Neuron (in vitro differentiated cells): ENCODE results near the gene S100A14.
"Not testable (repeated sequence)": the region's sequence is repeated elsewhere in the genome, so short reads cannot be mapped to it uniquely, and the experiment has no call there.

Experiments
- H2AFZ ChIP-seq: one replicate; pipeline ENCODE4 v1.6.1; 2013; ENCODE audit warnings: low read depth, mild to moderate bottlenecking, inconsistent platforms, low read length, moderate library complexity
- H3K27me3 ChIP-seq: one replicate; pipeline ENCODE4 v1.6.1; 2013; ENCODE audit warnings: low read length; ENCODE audit not compliant: insufficient read depth
- H3K36me3 ChIP-seq: one replicate; pipeline ENCODE4 v1.6.1; 2013; ENCODE audit warnings: low read length; ENCODE audit not compliant: insufficient read depth
- H3K4me1 ChIP-seq: one replicate; pipeline ENCODE4 v1.6.1; 2013; ENCODE audit warnings: low read length; ENCODE audit not compliant: insufficient read depth
- H3K4me3 ChIP-seq: 2 replicates; pipeline ENCODE4 v1.5.1; 2013; ENCODE audit warnings: mild to moderate bottlenecking, low read length, moderate library complexity
- H3K9me3 ChIP-seq: one replicate; pipeline ENCODE4 v1.6.1; 2013; ENCODE audit warnings: low read length

S100A14 gene

DNA sequence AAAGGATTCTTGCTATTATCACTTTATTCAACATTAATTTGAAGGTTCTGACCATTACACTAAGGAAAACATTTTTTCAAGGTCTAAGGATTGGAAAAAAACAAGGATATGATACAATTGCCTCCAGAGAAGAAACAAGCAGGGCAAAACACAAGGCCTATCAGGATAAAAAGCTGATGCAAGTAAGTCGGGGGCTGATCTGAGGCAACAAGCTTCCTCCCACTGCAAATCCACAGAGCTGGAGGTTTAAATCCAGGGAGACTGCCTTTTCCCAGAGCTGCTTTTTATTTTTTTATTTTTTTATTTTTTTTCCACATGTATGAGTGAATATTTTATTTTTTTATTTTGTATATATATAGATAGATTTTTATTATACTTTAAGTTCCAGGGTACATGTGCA is 31.1 kb downstream of the S100A14 start:
- Histone ChIP-seq H2AFZ (no peak overlapping the region), H3K27me3 (no peaks in the 10 kb centered on the region), H3K9me3 (no peaks in the 10 kb centered on the region), H3K36me3 (no peaks in the 10 kb centered on the region), H3K4me1 (peaks cover 13% of the 10 kb centered on the region), H3K4me3 (no peak overlapping the region)

DNA sequence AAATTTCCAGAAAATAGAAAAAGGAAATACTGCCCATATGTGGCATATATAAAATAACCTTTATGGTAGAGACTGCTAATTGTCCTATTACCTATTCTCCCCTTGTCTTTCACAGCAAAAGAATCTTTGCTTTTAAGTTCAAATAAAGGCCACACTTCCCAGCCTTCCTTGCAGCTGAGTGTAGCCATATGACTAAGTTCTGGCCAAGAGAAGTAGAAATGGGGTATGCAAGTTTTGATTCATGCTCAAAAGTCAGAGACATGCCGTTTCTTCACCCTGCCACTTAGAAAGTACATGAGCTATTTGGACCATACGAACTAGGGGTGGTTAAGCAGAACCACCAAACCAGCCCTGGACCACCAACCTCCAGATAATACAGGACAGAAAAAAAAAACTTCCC is 32.1 kb downstream of the S100A14 start:
- Histone ChIP-seq H2AFZ (no peak overlapping the region), H3K9me3 (no peaks in the 10 kb centered on the region), H3K4me1 (peaks cover 16% of the 10 kb centered on the region), H3K4me3 (no peak overlapping the region), H3K36me3 (no peaks in the 10 kb centered on the region), H3K27me3 (no peaks in the 10 kb centered on the region)

DNA sequence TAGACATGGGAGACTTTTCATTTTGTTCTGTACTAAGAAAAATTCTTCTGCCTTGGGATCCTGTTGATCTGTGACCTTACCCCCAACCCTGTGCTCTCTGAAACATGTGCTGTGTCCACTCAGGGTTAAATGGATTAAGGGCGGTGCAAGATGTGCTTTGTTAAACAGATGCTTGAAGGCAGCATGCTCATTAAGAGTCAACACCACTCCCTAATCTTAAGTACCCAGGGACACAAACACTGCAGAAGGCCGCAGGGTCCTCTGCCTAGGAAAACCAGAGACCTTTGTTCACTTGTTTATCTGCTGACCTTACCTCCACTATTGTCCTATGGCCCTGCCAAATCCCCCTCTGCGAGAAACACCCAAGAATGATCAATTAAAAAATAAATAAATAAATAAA is 32.6 kb downstream of the S100A14 start:
- not testable (repeated sequence) for H3K9me3 ChIP-seq

DNA sequence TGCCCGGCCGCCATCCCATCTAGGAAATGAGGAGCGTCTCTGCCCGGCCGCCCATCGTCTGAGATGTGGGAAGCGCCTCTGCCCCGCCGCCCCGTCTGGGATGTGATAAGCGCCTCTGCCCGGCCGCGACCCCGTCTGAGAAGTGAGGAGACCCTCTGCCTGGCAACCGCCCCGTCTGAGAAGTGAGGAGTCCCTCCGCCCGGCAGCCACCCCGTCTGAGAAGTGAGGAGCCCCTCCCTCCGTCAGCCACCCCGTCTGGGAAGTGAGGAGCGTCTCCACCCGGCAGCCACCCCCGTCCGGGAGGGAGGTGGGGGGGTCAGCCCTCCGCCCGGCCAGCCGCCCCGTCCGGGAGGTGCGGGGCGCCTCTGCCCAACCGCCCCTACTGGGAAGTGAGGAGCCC is 33.3 kb downstream of the S100A14 start:
- not testable (repeated sequence) for H3K4me3 ChIP-seq, H3K36me3 ChIP-seq, H3K9me3 ChIP-seq, H3K27me3 ChIP-seq, H2AFZ ChIP-seq
- H3K4me1 ChIP-seq: peaks cover 27% of the 10 kb centered on the region

More for the DNA sequence above, 32.6 kb downstream of the S100A14 start:
- H3K4me3 ChIP-seq, H3K27me3 ChIP-seq, H2AFZ ChIP-seq, H3K36me3 ChIP-seq: not testable (repeated sequence)
- peaks cover 20% of the 10 kb centered on the region for H3K4me1 ChIP-seq

DNA sequence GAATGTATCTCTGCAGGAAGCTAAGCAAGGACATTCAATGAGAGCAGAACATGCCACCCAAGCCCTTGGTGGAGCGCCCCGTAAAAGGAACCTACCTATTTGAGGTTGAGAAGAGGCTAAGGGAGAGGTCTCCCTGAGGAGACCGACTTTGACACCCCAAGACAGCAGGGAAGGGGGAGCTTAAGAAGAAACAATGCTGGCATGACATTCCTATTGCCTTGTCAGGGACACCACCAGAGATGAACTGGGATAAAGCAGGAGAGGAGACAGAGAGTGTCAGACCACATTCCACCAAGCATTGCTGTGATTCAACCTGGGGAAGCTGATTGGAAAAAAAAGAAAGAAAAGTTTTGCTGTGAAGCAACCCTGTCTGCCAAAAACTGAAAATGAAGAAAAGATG is 37.2 kb downstream of the S100A14 start:
- Histone ChIP-seq H2AFZ (no peak overlapping the region), H3K9me3 (no peaks in the 10 kb centered on the region), H3K4me1 (peaks cover 19% of the 10 kb centered on the region), H3K36me3 (no peaks in the 10 kb centered on the region), H3K27me3 (no peaks in the 10 kb centered on the region), H3K4me3 (no peak overlapping the region)

DNA sequence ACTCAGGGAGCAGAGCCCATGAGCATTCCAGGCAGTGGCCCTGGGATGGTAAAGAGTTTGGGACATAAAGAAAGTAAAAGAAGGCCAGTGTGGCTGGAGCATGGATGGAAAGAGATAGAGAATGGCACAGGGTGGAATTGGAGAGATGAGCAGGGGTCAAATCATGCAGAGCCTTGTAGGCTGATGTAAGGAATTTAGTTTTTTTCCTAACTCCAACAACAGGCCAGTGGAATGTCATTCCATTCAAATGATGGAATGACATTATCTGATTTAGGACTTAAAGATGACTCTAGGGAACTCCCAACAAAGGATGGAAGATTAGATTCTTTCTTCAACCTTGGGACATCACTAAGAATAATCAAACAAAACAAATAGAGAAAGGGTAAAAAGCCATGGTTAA is 37.6 kb downstream of the S100A14 start:
- no peaks in the 10 kb centered on the region for H3K36me3 ChIP-seq
- H3K9me3 ChIP-seq: no peaks in the 10 kb centered on the region
- H3K4me1 ChIP-seq: peaks cover 17% of the 10 kb centered on the region
- no peaks in the 10 kb centered on the region for H3K27me3 ChIP-seq
- no peak overlapping the region for H2AFZ ChIP-seq
- H3K4me3 ChIP-seq: no peak overlapping the region

DNA sequence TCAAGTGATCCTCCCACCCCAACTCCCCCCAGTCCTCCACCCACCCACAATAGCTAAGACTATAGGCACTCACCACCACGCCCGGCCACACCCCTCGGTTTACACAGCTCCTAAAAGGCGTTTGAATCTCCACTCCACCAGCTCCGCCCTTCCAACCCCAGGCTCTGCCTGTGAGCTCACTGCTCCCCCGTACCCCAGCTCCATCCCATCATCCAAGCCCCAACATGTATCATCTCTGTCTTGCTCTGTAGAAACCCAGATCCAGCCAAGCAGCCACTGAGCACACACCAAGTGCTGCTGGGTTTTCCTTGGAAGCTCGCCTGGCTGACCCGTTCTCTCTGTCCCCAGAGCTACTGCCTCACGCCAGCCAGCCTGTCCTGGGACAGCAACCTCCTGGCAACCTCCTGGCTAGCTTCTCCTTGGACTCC is 38.5 kb downstream of the S100A14 start:
- Histone ChIP-seq H3K36me3 (no peaks in the 10 kb centered on the region), H2AFZ (no peak overlapping the region), H3K27me3 (no peaks in the 10 kb centered on the region), H3K4me3 (no peak overlapping the region), H3K9me3 (no peaks in the 10 kb centered on the region), H3K4me1 (peaks cover 20% of the 10 kb centered on the region)

DNA sequence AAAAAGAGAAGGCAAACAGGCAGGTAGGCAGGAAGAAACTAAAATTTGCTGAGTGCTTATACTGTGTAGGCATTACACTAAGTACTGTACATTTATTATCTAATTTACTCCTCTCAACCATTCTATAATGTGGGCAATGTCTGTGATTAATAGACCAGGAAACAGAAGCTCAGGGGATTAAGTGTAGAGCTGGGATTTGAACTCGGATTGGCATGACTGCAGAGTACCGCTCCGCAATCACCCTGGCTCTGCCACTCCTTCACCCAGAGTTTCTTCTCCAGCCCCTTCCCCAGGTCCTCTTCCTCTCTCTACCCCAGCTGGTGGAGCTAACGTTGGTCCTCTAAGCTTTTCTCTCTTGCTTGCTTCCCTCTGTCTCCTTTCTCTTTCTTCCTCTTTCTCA is 39.0 kb downstream of the S100A14 start:
- peaks cover 20% of the 10 kb centered on the region for H3K4me1 ChIP-seq
- H3K4me3 ChIP-seq: no peak overlapping the region
- H3K36me3 ChIP-seq: no peaks in the 10 kb centered on the region

DNA sequence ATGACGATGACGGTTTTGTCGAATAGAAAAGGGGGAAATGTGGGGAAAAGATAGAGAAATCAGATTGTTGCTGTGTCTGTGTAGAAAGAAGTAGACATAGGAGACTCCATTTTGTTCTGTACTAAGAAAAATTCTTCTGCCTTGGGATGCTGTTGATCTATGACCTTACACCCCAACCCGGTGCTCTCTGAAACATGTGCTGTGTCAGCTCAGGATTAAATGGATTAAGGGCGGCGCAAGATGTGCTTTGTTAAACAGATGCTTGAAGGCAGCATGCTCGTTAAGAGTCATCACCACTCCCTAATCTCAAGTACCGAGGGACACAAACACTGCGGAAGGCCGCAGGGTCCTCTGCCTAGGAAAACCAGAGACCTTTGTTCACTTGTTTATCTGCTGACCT is 40.6 kb downstream of the S100A14 start:
- H3K36me3 ChIP-seq, H3K4me3 ChIP-seq, H3K27me3 ChIP-seq, H3K9me3 ChIP-seq, H2AFZ ChIP-seq: not testable (repeated sequence)
- H3K4me1 ChIP-seq: peaks cover 20% of the 10 kb centered on the region

More for the DNA sequence above, 39.0 kb downstream of the S100A14 start:
- no peak overlapping the region for H2AFZ ChIP-seq
- H3K9me3 ChIP-seq: no peaks in the 10 kb centered on the region
- no peaks in the 10 kb centered on the region for H3K27me3 ChIP-seq

DNA sequence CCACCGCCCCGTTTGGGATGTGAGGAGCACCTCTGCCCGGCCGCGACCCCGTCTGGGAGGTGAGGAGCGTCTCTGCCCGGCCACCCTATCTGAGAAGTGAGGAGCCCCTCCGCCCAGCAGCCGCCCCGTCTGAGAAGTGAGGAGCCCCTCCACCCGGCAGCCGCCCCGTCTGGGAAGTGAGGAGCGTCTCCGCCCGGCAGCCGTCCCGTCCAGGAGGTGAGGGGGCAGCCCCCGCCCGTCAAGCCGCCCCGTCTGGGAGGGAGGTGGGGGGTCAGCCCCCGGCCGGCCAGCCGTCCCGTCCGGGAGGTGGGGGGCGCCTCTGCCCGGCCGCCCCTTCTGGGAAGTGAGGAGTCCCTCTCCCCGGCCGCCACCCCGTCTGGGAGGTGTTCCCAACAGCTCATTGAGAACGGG is 41.0 kb downstream of the S100A14 start:
- not testable (repeated sequence) for H3K9me3 ChIP-seq, H3K36me3 ChIP-seq, H3K27me3 ChIP-seq, H3K4me3 ChIP-seq, H2AFZ ChIP-seq
- H3K4me1 ChIP-seq: peaks cover 20% of the 10 kb centered on the region

DNA sequence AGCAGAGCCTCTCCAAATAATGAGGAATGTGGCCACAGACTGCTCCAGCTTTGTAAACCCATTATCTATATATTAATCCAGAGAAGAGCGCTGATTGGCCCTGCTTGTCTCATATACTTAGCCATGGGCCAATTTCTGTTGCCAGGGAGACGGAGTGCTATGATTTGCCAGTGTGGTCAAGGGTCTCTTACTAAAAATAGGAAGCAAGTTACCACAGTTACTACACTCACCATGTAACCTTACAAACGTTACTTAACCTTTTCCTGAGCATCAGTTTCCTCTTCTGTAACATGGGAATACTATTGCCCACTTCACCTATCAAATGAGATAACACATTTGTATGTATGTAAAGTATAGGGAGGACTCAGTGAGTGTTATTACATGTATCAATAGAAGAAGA is 42.8 kb downstream of the S100A14 start:
- Histone ChIP-seq H3K4me1 (peaks cover 15% of the 10 kb centered on the region), H3K27me3 (no peaks in the 10 kb centered on the region), H3K9me3 (no peaks in the 10 kb centered on the region), H3K36me3 (no peaks in the 10 kb centered on the region), H3K4me3 (no peak overlapping the region), H2AFZ (no peak overlapping the region)

DNA sequence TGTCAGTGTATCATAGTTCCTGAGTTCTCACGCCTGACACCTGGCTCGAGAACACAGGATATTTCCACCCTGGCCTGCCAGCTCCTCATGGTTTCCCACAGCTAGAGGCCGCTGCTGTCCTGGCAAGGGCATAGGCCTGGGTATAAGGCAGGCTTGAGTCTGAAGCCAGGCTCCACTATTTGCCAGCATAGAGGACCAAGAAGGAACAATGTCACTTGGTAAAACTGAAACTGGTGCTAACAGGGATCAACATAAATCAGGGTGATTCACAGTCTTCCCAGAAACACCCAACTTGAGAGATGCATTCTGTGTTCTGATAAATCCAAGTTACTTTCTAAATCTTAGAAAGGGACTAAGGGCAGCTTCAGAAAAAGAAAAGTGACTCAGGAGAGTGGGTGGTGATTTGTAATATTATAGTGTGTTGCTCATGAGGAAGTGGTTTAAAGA is 43.5 kb downstream of the S100A14 start:
- peaks cover 7% of the 10 kb centered on the region for H3K4me1 ChIP-seq
- no peak overlapping the region for H3K4me3 ChIP-seq
- H3K27me3 ChIP-seq: no peaks in the 10 kb centered on the region
- no peaks in the 10 kb centered on the region for H3K9me3 ChIP-seq
- H3K36me3 ChIP-seq: no peaks in the 10 kb centered on the region
- no peak overlapping the region for H2AFZ ChIP-seq

DNA sequence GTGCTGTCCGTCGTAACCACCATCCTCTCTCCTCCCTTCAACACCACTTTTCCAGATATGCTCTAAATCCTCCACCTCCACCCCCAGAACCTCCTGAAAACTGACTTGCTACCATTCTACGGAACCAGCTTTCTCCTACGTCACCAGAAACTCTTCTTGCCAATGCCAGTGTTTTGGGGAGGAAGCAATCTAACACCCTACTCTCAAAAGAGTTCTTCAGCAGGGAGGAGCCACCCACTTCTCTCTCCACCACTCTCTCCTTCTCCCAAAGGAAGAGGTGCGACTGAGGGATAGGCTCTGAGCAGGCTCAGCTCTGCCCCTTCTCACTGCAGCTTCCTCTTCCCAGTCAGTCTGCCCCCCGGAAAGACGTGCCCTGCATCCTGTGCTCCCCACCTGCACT is 44.4 kb downstream of the S100A14 start:
- Histone ChIP-seq H2AFZ (no peak overlapping the region), H3K9me3 (no peaks in the 10 kb centered on the region), H3K4me1 (peaks cover 9% of the 10 kb centered on the region), H3K4me3 (no peak overlapping the region), H3K27me3 (no peaks in the 10 kb centered on the region), H3K36me3 (no peaks in the 10 kb centered on the region)

DNA sequence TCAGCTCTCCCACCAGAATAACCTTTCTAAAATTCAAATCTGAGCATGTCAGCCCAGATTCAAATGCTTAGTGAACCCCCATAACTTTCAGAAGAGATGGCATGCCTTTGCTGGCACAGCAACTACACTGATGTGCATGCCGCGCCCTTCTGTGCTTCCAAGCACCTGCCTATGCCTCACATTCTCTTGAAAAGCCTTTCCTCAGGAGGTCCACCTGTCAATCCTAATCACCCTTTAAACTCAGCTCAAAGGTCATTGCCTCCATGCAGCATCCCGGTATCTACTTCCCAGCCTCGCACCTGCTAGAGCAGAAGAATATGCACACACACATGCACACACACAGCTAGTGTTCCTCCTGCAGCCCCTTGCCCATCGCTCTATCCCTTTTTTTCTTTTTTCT is 45.3 kb downstream of the S100A14 start:
- Histone ChIP-seq H3K36me3 (no peaks in the 10 kb centered on the region), H3K9me3 (no peaks in the 10 kb centered on the region), H3K27me3 (no peaks in the 10 kb centered on the region), H3K4me3 (no peak overlapping the region), H3K4me1 (peaks cover 16% of the 10 kb centered on the region), H2AFZ (no peak overlapping the region)
